Pulmonary artery endothelial cell (primary cell): Measurements from ENCODE around the gene SLC9A7. TPM values are rescaled to one million over a fixed set of nuclear protein-coding genes. Genes with fewer than 3 reads are reported as not detected.

Experiments
- DNase-seq: peaks from one replicate; pipeline ENCODE4 v3.0.0-alpha.2; 2011; ENCODE audit warnings: low read depth, low spot score
- total RNA-seq: library from RNA; depleted of rRNA; stranded (reverse); fragments of >200 nt; gene quantifications from 2 replicates; pipeline ENCODE4 v1.2.3, GENCODE V29; 2014

SLC9A7 gene
- total RNA-seq, 1 donor from 2014 or later = 35.6 TPM

DNA sequence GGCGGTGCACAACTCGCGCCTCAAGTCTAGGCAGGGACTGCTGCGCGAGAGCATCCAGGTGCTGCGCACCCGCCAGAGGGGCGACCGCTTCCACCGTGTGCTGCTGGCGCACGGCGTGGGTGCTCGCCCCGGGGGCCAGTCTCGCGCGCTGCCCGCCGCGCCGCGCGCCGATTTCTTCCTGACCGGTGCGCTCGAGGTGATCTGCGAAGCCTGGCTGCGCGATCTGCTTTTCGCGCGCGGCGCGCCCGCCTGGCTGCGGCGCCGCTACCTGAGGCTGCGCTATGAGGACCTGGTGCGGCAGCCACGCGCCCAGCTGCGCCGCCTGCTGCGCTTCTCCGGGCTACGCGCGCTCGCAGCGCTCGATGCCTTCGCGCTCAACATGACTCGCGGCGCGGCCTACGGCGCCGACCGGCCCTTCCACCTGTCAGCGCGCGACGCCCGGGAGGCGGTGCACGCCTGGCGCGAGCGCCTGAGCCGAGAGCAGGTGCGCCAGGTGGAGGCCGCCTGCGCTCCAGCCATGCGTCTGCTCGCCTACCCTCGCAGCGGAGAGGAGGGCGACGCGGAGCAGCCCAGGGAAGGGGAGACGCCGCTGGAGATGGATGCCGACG, 184.0 kb downstream of the SLC9A7 start:
- DNase-seq = no peak

DNA sequence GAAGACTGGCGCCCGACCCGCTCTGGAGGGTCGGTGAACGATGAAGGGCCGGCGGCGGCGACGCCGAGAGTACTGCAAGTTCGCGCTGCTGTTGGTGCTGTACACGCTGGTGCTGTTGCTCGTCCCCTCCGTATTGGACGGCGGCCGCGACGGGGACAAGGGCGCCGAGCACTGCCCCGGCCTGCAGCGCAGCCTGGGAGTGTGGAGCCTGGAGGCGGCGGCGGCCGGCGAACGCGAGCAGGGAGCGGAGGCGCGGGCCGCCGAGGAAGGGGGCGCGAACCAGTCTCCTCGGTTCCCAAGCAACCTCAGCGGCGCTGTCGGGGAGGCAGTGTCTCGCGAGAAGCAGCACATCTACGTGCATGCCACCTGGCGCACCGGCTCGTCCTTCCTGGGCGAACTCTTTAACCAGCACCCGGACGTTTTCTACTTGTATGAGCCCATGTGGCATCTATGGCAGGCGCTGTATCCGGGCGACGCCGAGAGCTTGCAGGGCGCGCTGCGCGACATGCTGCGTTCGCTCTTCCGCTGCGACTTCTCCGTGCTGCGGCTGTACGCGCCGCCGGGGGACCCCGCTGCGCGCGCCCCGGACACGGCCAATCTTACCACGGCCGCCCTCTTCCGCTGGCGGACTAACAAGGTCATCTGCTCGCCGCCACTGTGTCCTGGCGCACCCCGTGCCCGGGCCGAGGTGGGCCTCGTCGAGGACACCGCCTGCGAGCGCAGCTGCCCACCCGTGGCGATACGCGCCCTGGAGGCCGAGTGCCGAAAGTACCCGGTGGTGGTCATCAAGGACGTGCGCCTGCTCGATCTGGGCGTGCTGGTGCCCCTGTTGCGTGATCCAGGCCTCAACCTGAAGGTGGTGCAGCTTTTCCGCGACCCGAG, 184.8 kb downstream of the SLC9A7 start:
- DNase-seq = no peak

DNA sequence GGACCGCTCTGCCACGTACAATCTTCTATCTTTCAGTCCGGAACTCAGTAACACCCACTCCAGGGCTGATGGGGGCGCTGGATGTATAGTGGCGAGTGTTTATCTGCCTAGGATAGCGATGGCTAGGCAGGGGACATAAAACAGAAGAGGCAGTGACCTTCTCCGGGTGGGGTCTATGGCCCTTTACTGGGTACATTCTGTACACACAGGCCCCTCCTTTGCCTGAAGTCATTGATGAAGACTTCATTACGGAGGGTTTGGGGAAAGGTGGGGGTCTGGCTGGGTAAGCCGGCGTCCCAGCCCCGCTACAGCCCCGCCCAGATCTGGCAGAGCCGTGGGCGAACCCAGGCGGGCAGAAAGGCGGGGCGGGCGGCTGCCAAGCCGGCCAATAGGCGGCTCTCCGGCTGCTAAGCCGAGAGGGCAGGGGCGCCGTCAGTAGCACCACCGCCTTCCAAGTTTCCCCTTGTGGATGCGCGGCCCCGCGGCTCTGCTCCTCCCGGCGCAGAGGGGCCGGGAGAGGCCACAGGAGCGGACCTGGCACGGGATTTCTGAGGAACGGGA, 185.5 kb downstream of the SLC9A7 start, which contains the start of gene CHST7:
TSS of gene CHST7 (plus strand) at position 435 of the 561 bp plus-strand sequence. CDS start 167 bp downstream, outside the sequence.
- DNase-seq = no peak

DNA sequence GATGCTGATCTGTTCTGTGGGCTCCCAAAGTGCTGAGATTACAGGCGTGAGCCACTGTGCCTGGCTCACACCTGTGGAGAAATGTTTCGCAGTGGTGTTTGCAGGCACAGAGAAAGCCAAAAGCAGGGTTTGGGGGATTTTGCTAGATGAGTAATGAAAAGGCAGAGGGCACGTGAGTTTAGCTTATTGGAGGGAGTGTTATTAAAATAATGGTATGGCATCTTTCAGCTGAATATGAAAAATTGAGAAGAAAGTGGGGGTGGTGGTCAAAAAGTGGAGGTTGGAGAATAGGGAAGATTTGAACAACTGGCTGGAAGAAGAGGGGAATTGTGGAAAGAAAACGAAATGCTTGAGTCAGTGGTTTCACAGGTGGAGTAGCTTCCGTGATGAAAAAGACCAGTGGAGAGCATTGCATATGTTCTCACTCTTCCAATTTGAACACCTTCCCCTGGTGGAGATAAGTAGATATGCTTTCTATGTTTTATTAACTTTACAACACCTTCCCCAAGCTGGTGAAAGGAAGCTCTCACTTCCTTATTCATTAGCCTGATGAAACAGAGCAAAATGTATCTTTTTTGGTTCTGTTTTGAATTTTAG, 186.5 kb downstream of the SLC9A7 start:
- DNase-seq = no peak

DNA sequence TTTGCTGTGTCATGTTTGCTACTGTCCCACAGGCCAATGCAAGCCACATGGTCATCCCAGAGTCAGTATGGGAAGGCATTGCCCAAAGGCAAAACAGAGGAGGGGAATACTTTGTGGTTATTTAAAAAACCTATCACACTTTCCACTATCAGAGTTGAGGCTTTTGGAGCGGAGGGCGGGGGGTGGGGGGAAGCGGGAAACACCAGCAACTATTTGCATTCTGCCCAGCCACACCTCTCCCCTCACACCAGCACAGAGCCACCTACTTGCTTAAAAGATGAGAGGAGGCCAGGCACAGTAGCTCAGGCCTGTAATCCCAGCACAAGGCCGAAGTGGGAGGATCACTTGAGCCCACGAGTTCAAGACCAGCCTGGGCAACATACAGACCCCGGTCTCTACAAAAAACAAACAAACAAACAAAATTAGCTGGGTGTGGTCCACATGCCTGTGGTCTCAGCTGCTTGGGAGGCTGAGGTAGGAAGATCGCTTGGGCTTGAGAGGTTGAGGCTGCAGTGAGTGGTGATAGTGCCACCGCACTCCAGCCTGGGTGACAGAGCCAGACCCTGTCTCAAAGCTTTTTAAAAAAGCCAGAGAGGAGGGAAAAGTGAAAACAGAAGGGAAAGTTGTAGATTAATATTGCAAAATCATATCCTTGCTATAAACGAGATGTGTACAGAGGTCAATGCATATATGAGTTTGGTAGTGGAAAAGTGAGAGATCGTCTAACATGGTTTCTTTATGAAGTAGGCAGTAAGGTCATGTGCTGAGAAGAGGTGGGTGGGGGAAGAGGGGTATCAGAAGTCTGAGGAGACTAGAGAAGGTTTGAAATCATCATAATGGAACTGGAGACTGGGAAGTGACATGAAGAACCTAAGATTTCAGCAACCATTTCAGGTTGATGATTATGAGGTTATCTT, 187.2 kb downstream of the SLC9A7 start:
- DNase-seq = no peak

DNA sequence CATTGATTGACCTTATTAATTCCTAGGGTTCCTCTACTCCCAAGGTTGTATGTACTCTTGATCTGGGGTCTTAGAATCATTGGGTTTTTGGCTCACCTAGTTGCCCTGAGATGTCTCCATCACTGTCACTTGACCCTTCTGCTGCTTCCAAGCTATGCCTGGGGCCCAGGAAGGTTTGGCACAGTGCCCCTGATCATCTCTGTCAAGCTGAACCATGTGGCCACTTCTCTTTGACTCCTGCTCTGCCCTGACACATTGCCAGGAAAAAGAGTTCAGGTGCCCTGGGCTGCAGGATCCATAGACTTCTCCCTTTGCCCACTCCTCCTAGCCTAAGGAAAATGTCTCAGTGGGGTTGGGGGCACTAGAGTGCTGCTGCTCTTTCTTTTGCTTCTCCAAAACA, 189.3 kb downstream of the SLC9A7 start:
- DNase-seq = no peak

DNA sequence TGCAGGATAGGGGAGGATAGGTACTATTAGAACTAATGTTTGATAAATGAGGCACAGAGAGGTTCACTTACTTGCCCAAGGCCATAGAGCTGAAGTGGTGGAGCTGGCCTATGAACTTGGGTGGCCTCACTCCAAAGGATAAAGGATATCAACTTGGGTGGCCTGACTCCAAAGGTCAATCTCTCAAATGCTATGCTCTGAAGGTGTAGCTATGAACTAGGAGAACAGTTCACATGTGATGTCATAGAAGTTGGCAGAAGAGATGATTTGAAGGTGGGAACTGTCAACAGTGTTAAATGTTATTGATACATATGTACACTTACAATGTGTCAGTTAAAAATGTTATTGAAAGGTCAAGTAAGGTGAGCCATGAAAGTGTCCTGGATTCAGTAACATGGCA, 191.5 kb downstream of the SLC9A7 start:
- DNase-seq = no peak

DNA sequence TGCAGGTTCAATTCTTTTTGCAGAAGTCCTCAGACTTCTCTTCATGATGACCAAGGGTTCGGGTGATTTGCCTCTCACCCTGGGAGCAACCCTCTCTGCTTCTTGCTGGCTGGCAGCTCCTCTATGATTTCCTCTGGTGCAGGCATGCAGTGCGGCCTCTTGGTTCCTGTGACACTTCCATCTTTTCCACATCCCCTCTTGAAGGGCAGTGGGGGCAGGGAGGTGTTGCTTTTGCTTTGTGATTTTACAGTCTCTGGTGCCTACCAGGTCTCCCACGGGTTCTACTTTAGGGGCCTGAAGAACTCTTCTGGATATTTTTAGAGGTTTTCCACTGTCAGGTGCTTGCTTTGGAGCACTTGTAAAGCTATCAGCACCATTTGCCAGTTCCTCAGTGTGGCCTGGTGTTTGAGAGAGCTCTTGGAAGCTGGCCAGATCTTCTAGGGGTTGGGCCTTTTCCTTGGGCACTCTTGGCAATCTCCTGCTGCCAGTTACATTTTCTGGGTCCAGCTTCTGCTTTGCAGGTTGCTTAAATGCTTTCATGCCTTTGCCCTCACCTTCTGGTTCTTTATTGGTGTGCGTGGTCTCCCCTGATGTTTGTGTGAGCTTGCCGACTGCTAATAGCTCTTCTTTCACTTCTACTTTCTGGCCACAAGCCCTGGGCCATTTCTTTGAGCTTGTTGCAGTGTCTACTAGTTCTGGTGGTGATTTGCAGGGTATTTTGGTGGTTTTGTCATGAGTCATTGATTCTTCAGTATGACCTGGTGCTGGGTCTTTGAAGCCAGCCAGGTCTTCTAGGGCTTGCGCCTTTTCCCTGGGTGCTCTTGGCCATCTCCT, 196.9 kb downstream of the SLC9A7 start:
- DNase-seq = no peak

DNA sequence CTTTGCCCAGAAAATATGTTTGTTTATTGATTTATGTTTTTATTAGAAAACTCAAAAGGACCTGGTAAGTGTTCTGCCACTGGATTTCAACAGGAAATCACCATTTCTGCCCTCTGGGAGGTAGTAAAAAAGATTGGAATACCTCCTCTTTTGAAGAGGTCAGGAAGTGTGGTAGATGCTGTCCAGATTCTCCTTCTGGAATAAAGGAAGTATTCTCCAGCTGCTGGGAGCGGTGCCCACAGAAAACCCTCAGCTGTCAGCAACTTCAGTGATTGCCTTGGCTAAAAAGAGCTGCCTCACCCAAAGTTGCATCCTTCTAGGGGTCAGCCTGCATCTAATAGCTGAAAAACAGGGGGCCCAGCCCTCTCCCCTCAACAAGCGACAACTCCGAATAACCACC, 199.9 kb downstream of the SLC9A7 start:
- DNase-seq = no peak

DNA sequence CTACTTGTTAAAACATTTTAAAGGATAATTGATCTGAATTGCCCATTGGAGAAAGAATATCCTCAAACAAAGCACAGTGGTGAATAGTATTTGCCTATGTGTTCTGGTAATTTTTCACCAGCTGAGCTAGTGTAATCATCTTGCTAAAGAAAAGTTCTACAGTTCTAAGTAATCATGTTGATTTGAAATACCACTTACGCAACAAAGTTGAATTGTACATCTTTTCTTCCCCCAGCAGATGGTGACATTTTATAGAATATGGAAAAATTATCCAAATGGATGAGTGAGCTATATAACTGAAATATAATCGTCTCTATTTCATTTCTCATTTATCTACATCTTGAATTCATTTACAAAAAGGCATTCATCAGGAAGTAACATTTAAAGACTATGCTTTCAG, 204.0 kb downstream of the SLC9A7 start:
- no peak for DNase-seq

DNA sequence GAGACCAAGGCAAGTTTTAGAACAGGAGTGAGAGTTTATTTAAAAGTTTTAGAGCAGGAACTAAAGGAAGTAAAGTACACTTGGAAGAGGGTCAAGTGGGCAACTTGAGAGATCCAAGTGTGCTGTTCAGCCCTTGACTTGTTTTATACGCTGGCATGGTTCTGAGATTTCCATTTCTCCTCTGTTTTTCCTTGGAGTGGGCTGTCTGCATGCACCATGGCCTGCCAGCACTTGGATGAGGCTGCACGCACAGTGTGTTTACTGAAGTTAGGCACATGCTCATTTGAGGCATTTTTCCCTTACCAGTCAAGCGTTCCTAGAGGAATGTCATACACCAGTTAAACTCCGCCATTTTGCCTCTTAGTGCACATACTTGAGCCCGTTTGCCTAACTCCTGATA, 205.0 kb downstream of the SLC9A7 start:
- DNase-seq = no peak

DNA sequence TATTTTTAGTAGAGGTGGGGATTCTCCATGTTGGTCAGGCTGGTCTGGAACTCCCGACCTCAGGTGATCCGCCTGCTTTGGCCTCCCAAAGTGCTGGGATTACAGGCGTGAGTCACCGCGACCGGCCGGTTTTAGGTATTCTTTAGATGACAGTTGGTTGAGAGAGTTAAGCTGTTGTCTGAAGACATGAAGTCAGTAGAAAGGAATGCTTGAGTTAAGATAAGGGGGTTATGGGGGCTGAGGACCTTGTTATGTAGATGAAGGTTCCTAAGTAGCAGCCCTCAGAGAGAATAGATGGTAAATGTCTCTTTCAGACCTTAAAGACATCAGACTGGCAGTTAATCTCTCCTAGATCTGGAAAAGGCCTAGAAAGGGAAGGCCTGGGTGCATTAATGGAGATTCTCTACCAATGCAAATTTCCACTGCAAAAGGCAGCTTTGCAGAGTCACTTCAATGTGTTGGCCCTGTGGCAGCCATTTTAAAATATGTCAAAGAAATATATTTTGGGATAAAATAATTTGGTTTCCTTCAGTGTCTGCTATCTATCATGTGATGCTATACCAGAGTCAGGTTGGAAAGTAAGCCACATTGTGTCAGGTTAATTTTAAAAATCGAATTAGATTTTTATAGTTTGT, 207.3 kb downstream of the SLC9A7 start:
- DNase-seq = no peak

DNA sequence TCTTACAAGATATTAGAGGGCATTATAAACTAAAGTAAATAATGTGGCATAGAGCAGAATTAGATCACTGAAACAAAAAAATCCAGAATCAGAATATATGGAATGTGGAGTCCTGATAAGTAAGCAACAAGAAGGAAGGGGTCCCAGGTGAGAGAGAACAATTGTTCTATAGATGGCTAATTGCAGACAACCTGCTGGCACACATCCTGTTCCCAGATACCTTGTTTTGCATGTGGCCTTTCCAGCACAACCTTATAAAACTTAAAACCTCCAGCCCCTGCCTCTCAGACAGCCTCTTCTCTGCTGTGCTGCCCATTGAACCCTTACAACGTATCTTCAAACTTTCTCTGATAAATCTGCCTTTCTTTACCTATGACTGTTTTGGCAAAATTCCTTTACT, 209.0 kb downstream of the SLC9A7 start:
- no peak for DNase-seq

Other genes starting within 250 kb of the SLC9A7 start
- 4.3 and 5.2 TPM in 2 replicates for gene ZNF674, start 213.7 kb downstream of the SLC9A7 start, total RNA-seq
- 31.5 and 33.4 TPM in 2 replicates for gene CHST7, start 185.4 kb downstream of the SLC9A7 start, total RNA-seq
- gene RP2, start 77.9 kb upstream of the SLC9A7 start, total RNA-seq = 28.8 and 40.6 TPM in 2 replicates
- 13.4 and 15.9 TPM in 2 replicates for gene JADE3, start 153.3 kb upstream of the SLC9A7 start, total RNA-seq